Retinal pigment epithelial cell (primary cell): Measurements from ENCODE around the gene CCR5.

Source experiments
- DNase-seq: peaks from one replicate; pipeline ENCODE4 v3.0.0-alpha.2; 2010; ENCODE audit warnings: low read depth
- H3K4me3 ChIP-seq: 2 replicates; pipeline ENCODE4 v1.5.1; 2011; ENCODE audit warnings: mild to moderate bottlenecking, low read length, control low read depth, moderate library complexity
- TF ChIP-seq, protein P1 (sequence below): conservative IDR thresholded peaks from 2 replicates; pipeline ENCODE4 v1.5.1; 2011; ENCODE audit warnings: low read depth, low read length, control low read depth, inconsistent platforms

Gene CCR5

GRCh38 chr3:46359733-46360493, 10.8 kb upstream of the CCR5 start:
- TF ChIP-seq, protein P1, sequence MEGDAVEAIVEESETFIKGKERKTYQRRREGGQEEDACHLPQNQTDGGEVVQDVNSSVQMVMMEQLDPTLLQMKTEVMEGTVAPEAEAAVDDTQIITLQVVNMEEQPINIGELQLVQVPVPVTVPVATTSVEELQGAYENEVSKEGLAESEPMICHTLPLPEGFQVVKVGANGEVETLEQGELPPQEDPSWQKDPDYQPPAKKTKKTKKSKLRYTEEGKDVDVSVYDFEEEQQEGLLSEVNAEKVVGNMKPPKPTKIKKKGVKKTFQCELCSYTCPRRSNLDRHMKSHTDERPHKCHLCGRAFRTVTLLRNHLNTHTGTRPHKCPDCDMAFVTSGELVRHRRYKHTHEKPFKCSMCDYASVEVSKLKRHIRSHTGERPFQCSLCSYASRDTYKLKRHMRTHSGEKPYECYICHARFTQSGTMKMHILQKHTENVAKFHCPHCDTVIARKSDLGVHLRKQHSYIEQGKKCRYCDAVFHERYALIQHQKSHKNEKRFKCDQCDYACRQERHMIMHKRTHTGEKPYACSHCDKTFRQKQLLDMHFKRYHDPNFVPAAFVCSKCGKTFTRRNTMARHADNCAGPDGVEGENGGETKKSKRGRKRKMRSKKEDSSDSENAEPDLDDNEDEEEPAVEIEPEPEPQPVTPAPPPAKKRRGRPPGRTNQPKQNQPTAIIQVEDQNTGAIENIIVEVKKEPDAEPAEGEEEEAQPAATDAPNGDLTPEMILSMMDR, result no peak
- no peak for DNase-seq
- H3K4me3 ChIP-seq, result no peak overlapping the region

- H3K4me3 ChIP-seq, result no peak overlapping the region
- TF ChIP-seq, protein P1, result no peak
- DNase-seq, result no peak
Measured at GRCh38 chr3:46360907-46361306, 9.8 kb upstream of the CCR5 start.

GRCh38 chr3:46361408-46362283, 9.1 kb upstream of the CCR5 start:
- H3K4me3 ChIP-seq, result no peak overlapping the region
- DNase-seq, result no peak
- TF ChIP-seq, protein P1, result no peak

DNA sequence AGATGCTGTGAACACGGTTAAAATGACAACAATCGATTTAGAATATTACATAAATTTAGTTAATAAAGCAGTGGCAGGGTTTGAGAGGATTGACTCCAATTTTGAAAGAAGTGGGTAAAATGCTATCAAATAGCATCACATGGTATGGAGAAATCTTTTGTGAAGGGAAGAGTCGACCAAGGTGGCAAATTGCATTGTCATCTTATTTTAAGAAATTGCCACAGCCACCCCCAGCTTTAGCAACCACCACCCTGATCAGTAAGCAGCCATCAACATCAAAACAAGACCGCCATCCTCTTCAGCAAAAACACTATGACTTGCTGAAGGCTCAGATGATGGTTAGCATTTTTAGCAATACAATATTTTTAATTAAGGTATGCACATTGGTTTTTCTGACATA, 5.7 kb upstream of the CCR5 start:
- DNase-seq, result no peak
- H3K4me3 ChIP-seq, result no peak overlapping the region
- TF ChIP-seq, protein P1, result no peak

GRCh38 chr3:46365737-46366524, 4.8 kb upstream of the CCR5 start:
- no peak overlapping the region for H3K4me3 ChIP-seq
- DNase-seq, result no peak
- TF ChIP-seq, protein P1, result no peak

DNA sequence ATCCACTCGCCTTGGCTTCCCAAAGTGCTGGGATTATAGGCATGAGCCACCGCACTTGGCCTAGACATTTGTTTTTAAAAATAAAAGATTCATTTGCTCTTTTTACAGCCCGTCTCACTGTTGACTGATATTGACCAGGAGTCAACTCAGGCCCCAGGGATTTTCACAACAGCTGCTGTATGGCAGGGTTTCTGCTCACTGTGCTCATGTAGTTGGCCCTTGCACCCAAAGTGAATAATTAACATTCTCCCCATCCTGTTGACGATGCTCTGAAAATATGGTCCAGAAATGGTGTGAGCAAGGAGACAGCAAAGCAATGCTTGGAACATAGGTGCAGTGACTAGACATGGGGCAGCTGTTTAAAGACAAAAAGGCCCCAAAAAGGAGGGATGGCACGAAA, 2.9 kb upstream of the CCR5 start:
- DNase-seq, result no peak
- H3K4me3 ChIP-seq, result no peak overlapping the region

More for the DNA sequence above, 2.9 kb upstream of the CCR5 start:
- TF ChIP-seq, protein P1, result no peak
